Hematopoietic multipotent progenitor cell treated with erythropoietin and hydrocortisone succinate and interleukin-3 and kit ligand, for 6 days (in vitro differentiated cells): ENCODE data around the gene RCOR1.
"Not testable (repeated sequence)": the region's sequence is repeated elsewhere in the genome, so short reads cannot be mapped to it uniquely, and the experiment has no call there.

Source experiments
- DNase-seq: peaks from one replicate; pipeline ENCODE4 v3.0.0-alpha.2; 2015

The RCOR1 gene

DNA sequence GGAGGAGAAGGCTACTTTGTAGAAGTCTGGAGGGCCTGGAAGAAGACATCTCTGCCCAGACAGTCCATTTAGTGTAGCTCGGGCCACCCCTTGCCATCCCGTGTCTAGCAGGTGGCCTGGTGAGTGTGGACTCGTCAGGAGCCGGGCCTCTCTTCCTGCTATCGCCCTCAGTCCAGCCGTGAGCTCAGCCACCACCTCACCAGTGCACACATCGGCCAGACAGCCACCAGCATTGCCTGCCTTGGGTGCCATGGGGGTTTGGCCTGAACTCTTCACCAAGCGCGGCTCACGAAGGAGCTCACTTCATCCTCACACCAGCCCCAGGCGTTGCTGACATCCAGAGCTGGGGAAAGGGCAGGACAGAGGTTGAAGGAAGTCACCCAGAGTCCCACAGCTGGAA lies 165.2 kb downstream of the RCOR1 start:
- no peak for DNase-seq

DNA sequence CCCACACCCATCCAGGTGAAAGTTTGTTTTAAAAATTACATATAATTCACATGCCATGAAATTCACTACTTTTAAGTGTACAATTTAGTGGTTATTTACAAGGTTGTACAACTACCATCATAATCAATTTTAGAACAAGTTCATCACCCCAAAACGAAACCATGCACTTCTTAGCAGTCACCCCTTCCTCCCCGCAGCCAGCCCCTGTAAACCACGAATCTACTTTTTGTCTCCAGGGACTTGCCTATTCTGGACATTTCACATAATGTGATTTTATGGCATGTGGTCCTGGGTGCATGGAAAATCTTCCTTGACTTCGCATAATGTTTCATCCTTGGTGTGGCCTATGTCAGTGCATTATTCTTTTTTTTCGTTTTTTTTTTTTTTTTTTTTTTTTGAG lies 165.6 kb downstream of the RCOR1 start:
- DNase-seq = no peak

DNA sequence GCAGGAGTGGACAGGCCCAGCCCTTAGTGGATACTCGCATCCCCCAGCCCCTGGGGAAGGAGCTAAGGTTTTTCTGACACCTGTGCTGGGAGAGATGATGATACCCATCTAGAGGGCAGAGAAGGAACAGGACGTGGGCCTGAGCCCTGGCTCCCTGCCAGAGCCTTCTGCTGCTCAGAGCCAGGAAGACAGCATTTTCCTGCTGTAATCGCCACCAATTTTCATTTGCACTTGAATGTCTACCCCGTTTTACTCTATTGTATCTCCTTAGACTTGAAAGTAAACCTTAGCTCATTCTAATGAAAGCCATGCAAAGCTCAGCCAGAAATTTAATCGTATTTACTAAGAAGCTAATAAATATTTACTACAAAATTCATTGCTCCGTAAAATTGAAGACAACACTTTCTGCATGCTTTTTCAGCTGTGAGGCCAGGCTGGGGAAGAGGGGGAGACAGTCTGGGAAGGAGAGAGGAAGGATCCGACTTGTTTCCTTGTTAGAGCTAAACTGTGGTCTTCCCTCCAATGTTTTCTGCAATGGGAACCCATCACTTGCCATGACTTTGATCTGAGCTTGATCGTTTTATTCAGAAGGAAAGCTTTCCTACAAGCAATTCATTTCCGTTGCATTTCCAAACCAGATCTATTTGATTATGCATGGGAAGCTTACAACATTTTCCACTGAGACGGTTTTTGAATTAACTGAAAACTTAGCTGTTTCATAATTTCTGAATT lies 167.2 kb downstream of the RCOR1 start:
- DNase-seq = peak; percentile 27

DNA sequence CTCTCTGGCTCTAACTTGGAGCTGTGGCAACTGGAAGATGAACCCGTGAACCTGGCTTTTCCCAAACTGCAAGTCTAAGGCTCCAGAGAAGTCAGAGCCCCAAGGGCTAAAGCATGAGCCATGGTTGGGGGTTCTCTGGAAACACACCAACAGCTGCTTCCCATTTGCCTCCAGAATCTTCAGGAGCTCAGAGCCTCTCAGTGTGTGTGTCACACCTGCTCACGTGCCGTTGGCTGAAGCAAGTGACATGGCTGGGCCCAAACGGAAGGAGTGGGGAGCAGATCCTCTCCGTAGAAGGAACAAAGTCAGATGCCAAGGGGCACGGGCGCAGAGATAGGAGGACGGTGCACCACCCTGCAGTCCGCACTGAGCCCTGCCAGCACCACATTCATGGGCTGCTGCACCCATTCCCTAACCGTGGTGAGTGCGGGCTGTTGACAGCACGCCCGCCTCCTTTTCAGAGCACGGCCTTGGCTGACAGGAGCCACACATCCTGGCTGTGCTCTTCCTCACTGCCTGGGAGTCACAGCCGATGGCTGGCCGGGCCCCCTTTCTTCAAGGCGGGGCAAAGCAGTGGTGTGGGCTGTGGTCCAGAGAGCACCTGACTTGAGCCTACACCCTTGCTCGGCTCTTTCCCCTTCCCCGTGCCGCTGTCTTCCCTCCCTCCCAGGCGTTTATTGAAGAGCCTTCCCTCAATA lies 168.2 kb downstream of the RCOR1 start:
- no peak for DNase-seq

DNA sequence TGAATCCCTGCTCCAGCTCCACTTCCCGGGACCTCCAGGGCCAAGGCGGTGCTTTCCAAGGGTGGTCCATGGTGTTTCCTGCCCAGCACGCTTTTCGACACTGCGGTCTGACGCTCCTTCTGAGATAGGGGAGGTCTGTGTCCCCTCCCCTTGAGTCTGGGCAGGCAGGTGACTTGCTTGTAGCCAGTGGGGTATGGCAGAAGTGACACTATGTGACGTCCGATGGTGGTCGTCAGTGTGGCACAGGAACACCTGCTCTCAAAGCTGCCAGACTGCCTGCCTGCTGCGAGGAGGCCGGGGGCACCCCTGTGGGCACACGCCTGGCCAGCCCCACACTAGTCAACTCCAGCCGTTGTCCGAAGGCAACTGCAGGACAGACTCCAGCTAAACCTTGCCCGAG lies 168.8 kb downstream of the RCOR1 start:
- no peak for DNase-seq

DNA sequence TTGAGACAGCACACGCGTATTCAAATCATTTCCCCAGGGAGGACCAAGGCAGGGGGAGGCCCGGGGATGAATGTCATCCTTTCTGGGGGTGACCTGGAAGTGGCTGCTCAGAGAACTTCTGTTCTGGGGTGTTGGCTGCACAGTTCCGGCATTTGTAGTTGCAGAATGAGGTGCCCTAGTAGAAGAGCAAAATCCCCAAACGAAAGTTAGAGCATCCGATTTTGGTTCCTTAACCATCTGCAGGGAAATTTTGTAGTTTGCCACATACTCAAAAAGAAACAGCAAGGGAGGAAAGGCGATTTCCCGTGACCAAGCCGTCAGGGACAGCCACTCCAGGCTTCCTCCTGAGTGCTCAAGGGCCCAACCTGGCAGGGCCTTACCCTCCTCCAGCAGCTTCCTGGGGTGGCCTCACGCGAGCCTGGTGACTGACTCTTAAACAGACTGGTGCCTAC lies 171.8 kb downstream of the RCOR1 start:
- DNase-seq = no peak

DNA sequence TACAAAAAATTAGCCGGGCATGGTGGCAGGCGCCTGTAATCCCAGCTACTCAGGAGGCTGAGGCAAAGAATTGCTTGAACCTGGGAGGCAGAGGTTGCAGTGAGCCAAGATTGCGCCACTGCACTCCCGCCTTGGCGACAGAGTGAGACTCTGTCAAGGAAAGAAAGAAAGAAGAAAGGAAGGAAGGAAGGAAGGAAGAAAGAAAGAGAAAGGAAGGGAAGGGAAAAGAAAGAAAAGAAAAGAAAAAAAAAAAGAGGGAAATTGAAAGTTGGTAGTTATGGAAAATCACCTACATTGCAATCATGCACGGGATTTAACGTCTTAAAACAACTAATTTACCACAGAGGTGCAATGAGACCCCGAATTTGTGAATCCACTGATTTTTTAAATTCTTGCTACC lies 173.3 kb downstream of the RCOR1 start:
- DNase-seq = not testable (repeated sequence)

DNA sequence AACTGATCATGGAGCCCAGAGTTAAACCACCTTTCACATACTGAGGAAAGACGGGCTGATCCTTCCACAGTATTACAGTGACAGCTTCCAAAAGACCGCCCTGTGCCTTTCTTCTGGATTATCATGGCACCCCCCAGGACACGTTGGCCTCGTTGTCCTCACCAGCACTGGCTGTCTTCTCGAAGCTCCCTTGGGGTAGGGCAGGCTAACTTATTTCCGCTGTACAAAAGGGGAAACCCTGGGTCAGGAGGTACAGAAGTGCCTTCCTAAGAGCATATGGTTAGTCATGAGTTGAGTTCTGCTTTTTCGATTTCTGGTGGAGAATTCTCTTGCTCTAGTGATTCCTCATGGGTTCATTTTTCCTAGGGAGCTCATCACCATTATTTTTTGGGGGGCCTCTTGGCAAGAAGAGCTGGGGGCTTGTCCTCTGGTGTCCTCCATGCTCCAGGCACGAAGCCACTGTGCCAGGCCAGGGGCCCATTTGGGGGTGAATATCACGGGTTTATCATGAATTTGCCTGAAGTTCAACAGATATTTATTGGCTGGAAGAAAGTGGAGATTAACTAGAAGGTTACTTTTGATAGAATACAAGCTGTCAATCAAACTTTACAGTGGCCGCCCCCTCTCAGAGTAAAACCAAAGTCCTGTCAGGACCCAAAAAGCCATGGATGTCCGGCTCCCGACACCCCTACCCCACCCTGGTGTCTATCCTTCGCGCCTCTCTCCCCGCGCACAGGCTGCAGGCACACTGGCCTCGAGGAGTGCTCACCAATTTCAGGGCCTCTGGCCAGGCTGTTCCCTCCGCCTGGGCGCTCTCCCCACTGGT lies 176.0 kb downstream of the RCOR1 start:
- peak; percentile 60 for DNase-seq

DNA sequence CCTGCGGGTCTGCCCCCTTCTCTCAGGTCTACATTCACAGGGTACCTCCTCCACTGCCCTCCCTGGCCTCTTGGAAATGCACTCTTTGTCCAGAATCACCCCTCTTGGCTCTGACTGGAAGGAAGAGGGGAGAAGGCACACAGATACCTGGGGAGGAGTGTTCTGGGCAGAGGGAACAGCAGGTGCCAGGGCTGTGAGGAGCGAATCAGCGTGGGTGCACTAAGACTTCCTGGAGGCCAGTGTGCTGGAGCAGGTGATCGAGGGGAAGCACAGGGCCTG lies 176.5 kb downstream of the RCOR1 start:
- DNase-seq = no peak

DNA sequence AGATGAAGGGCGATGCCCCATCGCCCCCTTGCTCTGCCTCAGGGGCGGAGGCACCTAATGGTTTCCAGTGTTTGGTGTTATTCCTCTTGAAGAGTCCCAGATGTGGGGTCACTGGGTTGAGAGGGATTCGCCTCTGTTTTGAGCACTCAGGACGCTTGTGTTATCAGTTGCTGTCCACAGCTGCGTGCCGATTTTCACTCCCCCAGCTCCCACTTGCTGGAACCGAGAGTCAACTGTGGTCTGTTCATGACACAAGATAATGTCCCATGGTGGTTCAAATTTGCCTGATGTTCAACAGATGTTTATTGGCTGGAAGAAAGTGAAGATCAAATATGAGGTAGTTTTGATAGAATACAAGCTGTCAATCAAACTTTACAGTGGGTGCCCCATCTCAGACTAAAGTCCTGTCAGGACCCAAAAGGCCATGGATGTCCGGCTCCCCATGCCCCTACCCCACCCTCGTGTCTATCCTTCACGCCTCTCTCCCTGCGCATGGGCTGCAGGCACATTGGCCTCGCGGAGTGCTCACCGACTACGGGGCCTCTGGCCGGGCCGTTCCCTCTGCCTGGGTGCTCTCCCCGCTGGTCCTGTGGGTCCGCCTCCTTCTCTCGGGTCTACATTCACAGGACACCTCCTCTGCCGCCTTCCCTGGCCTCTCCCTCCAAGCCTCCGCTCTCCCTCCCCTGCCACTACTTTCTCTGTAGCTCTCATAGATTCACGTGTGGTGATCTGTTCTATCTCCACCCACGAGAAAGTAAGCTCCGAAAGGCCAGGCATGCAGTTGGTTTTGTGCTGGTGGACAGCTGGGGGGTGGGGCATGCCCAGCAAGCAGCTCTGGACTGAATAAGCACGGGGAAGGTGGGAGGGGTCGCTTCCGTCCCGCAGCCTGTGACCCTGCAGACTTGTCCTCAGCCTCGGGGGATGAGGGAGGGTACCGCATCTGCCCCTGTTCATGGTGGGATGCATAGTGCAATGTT lies 178.0 kb downstream of the RCOR1 start:
- no peak for DNase-seq

DNA sequence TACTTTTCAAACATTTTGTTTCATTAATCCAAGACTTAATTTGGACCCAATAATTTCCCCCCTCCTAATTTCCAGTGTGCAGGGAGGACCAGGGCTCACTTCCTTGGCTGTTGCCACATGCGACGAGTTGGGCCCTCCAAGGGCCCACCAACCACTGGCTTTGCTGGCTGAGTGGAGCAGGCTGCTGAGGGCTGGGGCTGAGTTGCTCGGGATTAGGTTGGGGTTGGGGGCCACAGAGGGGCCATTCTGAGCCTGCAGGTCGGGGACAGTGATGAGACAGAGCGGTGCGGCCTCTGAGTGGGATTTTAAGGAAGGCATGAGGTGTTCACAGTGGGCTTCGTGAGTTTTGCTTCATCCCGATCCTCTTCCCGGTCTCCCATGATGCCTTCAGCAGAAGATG lies 178.7 kb downstream of the RCOR1 start:
- DNase-seq = no peak

DNA sequence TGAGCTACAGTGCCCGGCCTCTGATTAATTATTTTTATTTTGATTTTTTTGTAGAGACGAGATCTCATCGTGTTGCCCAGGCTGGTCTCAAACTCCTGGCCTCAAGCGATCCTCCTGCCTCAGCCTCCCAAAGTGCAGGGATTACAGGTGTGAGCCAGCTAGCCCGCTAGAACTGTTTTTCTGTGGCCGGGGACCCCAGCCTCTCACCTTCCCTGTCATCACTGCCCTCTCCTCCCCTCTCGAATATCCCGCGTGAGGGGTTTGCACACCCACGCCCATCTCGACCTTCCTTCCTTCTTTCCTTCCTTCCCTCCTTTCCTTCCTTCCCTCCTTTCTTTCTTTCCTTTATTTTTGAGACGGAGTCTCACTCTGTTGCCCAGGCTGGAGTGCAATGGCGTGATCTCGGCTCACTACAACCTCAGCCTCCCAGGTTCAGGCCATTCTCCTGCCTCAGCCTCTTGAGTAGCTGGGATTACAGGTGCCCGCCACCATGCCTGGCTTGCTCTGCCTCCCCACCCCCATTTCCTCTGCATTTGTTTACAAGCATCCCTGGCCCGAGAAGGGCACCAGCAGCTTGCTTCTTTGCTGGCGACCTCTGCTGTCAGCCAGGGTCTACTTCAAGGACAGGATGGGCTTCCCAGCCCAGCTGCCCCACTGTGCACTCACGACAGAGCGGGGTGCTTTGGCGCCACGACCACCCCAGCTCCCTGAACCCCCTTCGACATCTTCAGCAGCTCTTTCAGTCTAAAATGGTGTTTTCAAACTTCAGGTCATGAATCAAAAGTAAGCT lies 180.5 kb downstream of the RCOR1 start:
- DNase-seq = peak; percentile 43

DNA sequence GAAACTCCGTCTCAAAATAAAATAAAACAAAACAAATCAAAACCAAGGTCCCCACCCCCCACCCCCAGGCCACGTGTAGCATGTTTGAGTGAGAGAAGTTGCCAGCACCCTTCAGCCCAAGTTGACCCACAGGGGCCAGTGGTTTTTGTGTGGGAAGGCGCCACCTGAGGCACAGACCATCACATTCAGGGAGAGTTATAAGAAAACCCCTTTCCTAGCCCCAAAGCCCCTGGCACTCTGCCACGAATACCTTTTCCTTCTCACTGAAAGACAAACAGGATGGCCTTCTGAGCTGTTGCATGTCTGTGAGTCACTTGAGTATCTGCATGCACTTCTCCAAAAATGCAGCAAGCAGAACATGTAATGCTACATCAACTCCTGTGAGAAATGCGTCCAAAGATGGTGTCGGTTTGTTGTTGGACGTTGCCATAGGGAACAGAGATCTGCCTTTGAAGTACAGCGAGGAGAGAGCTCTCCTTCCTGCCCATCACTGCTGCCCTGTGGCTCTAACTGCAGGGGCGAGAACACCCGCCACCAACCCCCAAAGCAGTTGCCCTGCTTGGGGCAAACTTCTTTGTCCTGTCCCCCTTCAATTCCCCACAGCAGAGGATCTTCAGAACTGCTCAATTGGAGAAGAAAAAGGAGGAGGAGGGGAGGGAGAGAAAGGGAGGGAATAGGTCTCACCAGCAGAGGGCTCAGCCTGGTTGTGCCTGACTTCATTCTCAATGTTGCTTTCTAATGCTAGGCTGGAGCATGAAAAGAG lies 182.1 kb downstream of the RCOR1 start:
- DNase-seq = peak; percentile 88

DNA sequence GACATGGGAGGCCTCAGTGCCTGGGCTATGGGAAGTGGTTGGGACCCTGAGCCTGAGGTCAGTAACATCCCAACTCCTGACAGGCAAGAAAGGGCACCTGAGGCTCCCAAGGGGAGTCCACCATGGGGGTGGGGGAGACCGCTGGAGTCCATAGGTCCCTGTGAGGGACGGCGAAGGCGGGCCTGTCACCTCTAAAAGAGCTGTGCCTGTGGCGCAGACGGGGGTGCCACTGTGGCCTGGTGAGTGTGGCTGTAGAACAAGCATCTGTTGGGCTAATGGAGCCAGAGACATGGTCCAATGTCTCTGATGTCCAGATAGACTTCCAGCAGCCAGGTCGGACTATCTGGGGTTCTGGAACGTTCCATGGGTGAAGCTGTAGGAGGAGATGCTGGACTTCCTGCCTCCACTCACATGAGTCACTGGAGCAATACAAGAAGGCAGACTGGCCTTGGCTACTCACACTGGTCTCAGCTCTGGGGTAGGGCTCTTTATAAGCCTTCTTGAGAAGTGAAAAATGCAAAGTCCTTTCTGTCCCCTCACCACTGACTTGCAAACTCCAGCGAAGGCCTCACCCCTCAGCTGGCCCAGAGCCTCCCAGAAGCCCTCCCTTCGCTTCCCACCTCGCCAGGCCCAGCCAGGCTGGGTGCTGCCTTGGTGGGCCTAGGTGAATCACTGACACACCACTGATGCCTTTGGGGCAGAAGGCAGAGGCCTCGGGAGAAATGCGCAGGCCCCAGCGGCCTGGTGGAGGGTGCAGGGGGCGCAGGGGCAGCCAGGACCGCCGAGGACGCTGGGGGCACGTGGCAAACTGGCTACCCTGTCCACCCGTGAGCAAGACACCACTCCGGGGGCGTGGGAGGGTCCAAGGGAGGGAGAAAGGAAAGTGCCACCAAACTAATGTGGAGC lies 183.7 kb downstream of the RCOR1 start:
- DNase-seq = peak; percentile 38

DNA sequence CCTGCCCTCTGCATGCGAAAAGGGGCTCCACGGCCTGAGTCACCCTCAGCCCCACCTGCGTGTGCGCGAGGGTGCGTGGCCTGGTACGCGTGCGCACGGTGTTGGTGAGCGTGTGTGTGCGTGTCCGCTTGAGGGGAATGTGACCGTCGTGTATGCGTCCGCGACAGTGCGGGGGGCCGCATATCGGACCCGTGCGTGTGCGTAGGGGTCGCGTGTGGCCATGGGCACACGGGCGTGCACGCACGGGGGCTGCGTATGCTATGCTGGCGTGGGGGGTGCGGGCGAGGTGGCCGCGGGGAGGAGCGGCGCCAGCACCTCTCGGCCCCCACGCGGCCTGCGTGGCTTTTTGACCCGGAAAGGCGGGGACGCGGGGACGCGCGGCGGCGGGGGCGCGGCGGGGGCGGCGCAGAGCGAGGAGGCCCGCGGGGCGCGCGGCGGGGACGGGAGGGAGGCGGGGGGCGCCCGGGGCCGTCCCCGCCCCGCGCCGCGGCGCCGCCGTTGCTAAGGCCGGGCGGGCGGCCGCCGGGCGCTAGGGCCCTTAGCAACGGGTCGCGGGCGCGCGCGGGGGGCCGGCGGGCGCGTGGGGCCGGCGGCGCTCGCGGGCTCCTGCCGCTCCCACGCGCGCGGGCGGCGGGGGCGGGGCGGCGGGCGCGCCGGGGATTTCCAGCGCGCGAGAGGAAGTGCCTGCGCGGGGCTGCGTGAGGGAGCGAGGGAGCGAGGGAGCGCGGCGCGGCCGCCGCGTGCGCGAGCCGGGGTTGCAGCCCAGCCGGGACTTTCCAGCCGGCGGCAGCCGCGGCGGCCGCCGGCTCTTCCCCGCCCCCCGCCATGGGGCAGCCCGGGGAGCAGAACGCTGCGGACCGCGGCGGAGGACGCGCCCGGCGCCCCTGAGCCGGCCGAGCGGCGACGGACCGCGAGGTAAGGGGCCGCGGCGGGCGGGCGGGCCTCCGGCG lies 184.6 kb downstream of the RCOR1 start, which contains the start of gene TRAF3:
TRAF3 (plus strand) TSS at position 689 of the 950 bp plus-strand sequence. CDS start 92,753 bp downstream, outside the sequence.
- peak; percentile 61 for DNase-seq

DNA sequence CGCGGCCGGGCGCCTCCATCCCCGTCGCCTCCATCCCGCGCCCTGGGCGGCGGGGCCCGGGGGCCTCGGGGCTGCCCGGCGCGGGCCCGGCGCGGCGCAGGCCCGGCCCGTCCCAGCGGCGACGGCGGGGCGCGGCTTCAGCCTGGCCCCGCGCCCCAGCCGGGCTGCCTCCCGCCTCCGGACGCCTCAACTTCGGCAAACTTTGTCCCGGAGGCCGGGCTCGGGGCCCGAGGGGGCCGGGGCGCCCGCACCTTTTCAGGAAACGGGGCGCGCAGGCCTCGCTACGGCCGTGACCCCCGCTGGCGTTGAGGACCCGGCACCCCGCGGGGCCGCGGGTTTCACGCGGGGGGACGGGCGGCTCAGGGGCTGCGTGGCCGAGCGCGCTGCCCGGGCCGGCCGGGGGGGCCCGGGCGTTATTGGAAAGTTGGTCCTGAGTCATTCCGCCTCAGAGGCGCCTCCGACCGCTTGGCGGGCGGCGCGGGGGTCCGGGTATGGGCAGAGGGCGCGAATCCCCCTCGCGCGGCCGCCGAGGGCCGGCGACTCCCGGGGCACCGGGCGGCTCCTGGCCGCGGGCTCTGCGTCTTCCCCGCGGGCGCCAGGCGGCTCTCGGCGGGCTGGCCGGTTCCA lies 185.4 kb downstream of the RCOR1 start:
- DNase-seq = peak; percentile 24

DNA sequence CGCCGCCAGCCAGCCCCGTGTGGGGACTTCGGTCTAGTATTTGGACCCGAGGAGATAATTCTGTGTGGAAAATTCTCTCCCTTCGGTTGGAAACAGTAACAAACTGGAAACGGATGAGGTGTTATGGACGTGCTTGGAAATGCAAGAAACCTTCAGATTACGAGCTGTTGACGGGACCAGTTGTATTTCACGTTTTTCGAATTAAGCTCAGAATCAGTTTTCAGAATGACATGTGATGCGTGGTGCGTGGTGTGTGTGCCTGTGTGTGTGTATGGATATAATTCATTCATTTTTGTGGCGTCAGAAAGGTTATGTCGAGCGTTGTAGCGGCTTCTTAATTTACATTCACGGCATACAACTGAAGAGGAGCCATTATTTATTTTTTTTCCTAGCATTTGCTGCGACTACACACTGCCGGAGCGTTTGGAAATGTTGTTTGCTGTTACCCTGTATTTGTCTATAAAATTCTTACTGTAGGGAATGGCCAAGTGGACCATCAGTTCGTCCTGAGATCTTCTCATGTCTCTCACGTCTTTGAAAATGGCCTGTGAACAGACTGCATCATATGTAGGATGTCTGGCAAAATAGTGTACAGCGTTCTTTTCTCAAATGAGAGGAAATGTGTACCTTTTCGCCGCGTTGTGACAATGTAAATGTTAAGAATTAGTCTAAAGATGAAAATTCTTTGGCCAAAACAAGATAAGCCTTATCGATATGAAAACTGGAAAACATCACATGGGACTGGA lies 186.1 kb downstream of the RCOR1 start:
- peak; percentile 57 for DNase-seq
